T-helper 1 cell treated with Interleukin-12 subunit alpha and Interleukin-12 subunit beta and Interleukin-4 antibody, amounts not matched to agents 30 μg/mL and 1 μg/mL, for 36 hours (primary cell): Measurements from ENCODE around the gene ZC3H7B.
A peak's percentile ranks its signal among the peaks of the same experiment; 100 is the strongest.

Experiments used
- H3K27ac Mint-ChIP-seq: one replicate; pipeline ENCODE4 v1.8.0; 2021; ENCODE audit warnings: mild to moderate bottlenecking, mixed read lengths
- H3K27me3 Mint-ChIP-seq: one replicate; pipeline ENCODE4 v1.8.0; 2021; ENCODE audit warnings: low read depth, mixed read lengths
- H3K36me3 Mint-ChIP-seq: one replicate; pipeline ENCODE4 v1.8.0; 2021; ENCODE audit warnings: low read depth, mixed read lengths
- H3K4me1 Mint-ChIP-seq: one replicate; pipeline ENCODE4 v1.8.0; 2021; ENCODE audit warnings: low read depth, mixed read lengths
- H3K4me3 Mint-ChIP-seq: one replicate; pipeline ENCODE4 v1.8.0; 2021; ENCODE audit warnings: mild to moderate bottlenecking, moderate library complexity, mixed read lengths
- H3K9me3 Mint-ChIP-seq: one replicate; pipeline ENCODE4 v1.8.0; 2021; ENCODE audit warnings: mixed read lengths

Gene ZC3H7B

GRCh38 chr22:41296826-41297667, 4.3 kb upstream of the ZC3H7B start:
- Mint-ChIP-seq H3K27me3 (no peaks in the 10 kb centered on the region), H3K9me3 (no peaks in the 10 kb centered on the region), H3K27ac (no peak overlapping the region), H3K4me3 (no peak overlapping the region), H3K4me1 (peaks cover 8% of the 10 kb centered on the region), H3K36me3 (no peaks in the 10 kb centered on the region)

GRCh38 chr22:41300661-41301060, 664 bp upstream of the ZC3H7B start:
- no peaks in the 10 kb centered on the region for H3K9me3 Mint-ChIP-seq
- H3K27me3 Mint-ChIP-seq: no peaks in the 10 kb centered on the region
- H3K4me3 Mint-ChIP-seq: peak overlapping the region; percentile 63
- H3K36me3 Mint-ChIP-seq: peaks cover 3% of the 10 kb centered on the region
- peaks cover 31% of the 10 kb centered on the region for H3K4me1 Mint-ChIP-seq
- peak overlapping the region; percentile 78 for H3K27ac Mint-ChIP-seq

- no peaks in the 10 kb centered on the region for H3K27me3 Mint-ChIP-seq
- H3K4me3 Mint-ChIP-seq: peak overlapping the region; percentile 70
- peaks cover 4% of the 10 kb centered on the region for H3K36me3 Mint-ChIP-seq
Measured at GRCh38 chr22:41302021-41302767, 869 bp downstream of the ZC3H7B start.

GRCh38 chr22:41302811-41303210, 1.5 kb downstream of the ZC3H7B start:
- Mint-ChIP-seq H3K36me3 (peaks cover 10% of the 10 kb centered on the region), H3K27me3 (no peaks in the 10 kb centered on the region), H3K4me1 (peaks cover 36% of the 10 kb centered on the region), H3K4me3 (peak overlapping the region; percentile 70), H3K27ac (peak overlapping the region; percentile 60), H3K9me3 (no peaks in the 10 kb centered on the region)

More at GRCh38 chr22:41302021-41302767, 869 bp downstream of the ZC3H7B start:
- Mint-ChIP-seq H3K9me3 (no peaks in the 10 kb centered on the region), H3K27ac (peak overlapping the region; percentile 60), H3K4me1 (peaks cover 32% of the 10 kb centered on the region)

- H3K36me3 Mint-ChIP-seq: peaks cover 19% of the 10 kb centered on the region
- no peak overlapping the region for H3K4me3 Mint-ChIP-seq
- H3K9me3 Mint-ChIP-seq: no peaks in the 10 kb centered on the region
- H3K4me1 Mint-ChIP-seq: peaks cover 35% of the 10 kb centered on the region
- H3K27me3 Mint-ChIP-seq: no peaks in the 10 kb centered on the region
- peak overlapping the region; percentile 17 for H3K27ac Mint-ChIP-seq
Measured at GRCh38 chr22:41305646-41306045, 4.3 kb downstream of the ZC3H7B start.

- Mint-ChIP-seq H3K9me3 (no peaks in the 10 kb centered on the region), H3K27ac (no peak overlapping the region), H3K4me3 (no peak overlapping the region), H3K4me1 (peaks cover 33% of the 10 kb centered on the region), H3K36me3 (peaks cover 19% of the 10 kb centered on the region), H3K27me3 (no peaks in the 10 kb centered on the region)
Measured at GRCh38 chr22:41308054-41308453, 6.7 kb downstream of the ZC3H7B start.

- H3K27me3 Mint-ChIP-seq: no peaks in the 10 kb centered on the region
- peaks cover 19% of the 10 kb centered on the region for H3K36me3 Mint-ChIP-seq
- no peaks in the 10 kb centered on the region for H3K9me3 Mint-ChIP-seq
- H3K4me3 Mint-ChIP-seq: no peak overlapping the region
- no peak overlapping the region for H3K27ac Mint-ChIP-seq
- H3K4me1 Mint-ChIP-seq: peaks cover 28% of the 10 kb centered on the region
Measured at GRCh38 chr22:41308544-41308947, 7.2 kb downstream of the ZC3H7B start.

GRCh38 chr22:41310336-41310735, 9.0 kb downstream of the ZC3H7B start:
- H3K4me3 Mint-ChIP-seq: no peak overlapping the region
- H3K36me3 Mint-ChIP-seq: peaks cover 16% of the 10 kb centered on the region
- H3K27me3 Mint-ChIP-seq: no peaks in the 10 kb centered on the region
- no peak overlapping the region for H3K27ac Mint-ChIP-seq
- peaks cover 18% of the 10 kb centered on the region for H3K4me1 Mint-ChIP-seq
- H3K9me3 Mint-ChIP-seq: no peaks in the 10 kb centered on the region

GRCh38 chr22:41311487-41311886, 10.2 kb downstream of the ZC3H7B start:
- Mint-ChIP-seq H3K27me3 (no peaks in the 10 kb centered on the region), H3K4me3 (no peak overlapping the region), H3K4me1 (peaks cover 12% of the 10 kb centered on the region), H3K27ac (no peak overlapping the region), H3K36me3 (peaks cover 16% of the 10 kb centered on the region), H3K9me3 (no peaks in the 10 kb centered on the region)

GRCh38 chr22:41314821-41315220, 13.5 kb downstream of the ZC3H7B start:
- H3K27ac Mint-ChIP-seq: no peak overlapping the region
- peaks cover 12% of the 10 kb centered on the region for H3K4me1 Mint-ChIP-seq
- peaks cover 4% of the 10 kb centered on the region for H3K36me3 Mint-ChIP-seq
- no peaks in the 10 kb centered on the region for H3K27me3 Mint-ChIP-seq
- no peaks in the 10 kb centered on the region for H3K9me3 Mint-ChIP-seq
- H3K4me3 Mint-ChIP-seq: no peak overlapping the region

- no peaks in the 10 kb centered on the region for H3K27me3 Mint-ChIP-seq
- H3K36me3 Mint-ChIP-seq: peaks cover 4% of the 10 kb centered on the region
- peaks cover 12% of the 10 kb centered on the region for H3K4me1 Mint-ChIP-seq
- H3K4me3 Mint-ChIP-seq: no peak overlapping the region
- H3K9me3 Mint-ChIP-seq: no peaks in the 10 kb centered on the region
- H3K27ac Mint-ChIP-seq: no peak overlapping the region
Measured at GRCh38 chr22:41315586-41315985, 14.3 kb downstream of the ZC3H7B start.

GRCh38 chr22:41320416-41321240, 19.3 kb downstream of the ZC3H7B start:
- Mint-ChIP-seq H3K27ac (peak overlapping the region; percentile 39), H3K36me3 (peaks cover 16% of the 10 kb centered on the region), H3K27me3 (no peaks in the 10 kb centered on the region), H3K4me3 (no peak overlapping the region), H3K4me1 (peaks cover 4% of the 10 kb centered on the region), H3K9me3 (no peaks in the 10 kb centered on the region)

GRCh38 chr22:41324821-41325528, 23.6 kb downstream of the ZC3H7B start:
- Mint-ChIP-seq H3K27ac (no peak overlapping the region), H3K9me3 (no peaks in the 10 kb centered on the region), H3K4me3 (no peak overlapping the region), H3K27me3 (no peaks in the 10 kb centered on the region), H3K36me3 (peaks cover 24% of the 10 kb centered on the region), H3K4me1 (peaks cover 6% of the 10 kb centered on the region)

- peaks cover 20% of the 10 kb centered on the region for H3K36me3 Mint-ChIP-seq
- H3K27me3 Mint-ChIP-seq: no peaks in the 10 kb centered on the region
- no peak overlapping the region for H3K27ac Mint-ChIP-seq
- no peak overlapping the region for H3K4me3 Mint-ChIP-seq
- H3K4me1 Mint-ChIP-seq: peaks cover 6% of the 10 kb centered on the region
- H3K9me3 Mint-ChIP-seq: no peaks in the 10 kb centered on the region
Measured at GRCh38 chr22:41327124-41327523, 25.8 kb downstream of the ZC3H7B start.
